A673 (cell line): ENCODE data around the gene ZNFX1. TPM values are rescaled to one million over a fixed set of nuclear protein-coding genes. Genes with fewer than 3 reads are reported as not detected.

Experiments
- total RNA-seq: library from RNA; stranded (reverse); gene quantifications from 2 replicates; pipeline ENCODE4 v1.2.3, GENCODE V29; 2021

The ZNFX1 gene
- total RNA-seq, 1 experiment from 2014 or later = 19.0 TPM

Other genes with a start within 250 kb of the ZNFX1 start
- gene CSE1L, start 231.7 kb downstream of the ZNFX1 start, total RNA-seq = 193 and 197 TPM in 2 replicates
- gene STAU1, start 89.7 kb downstream of the ZNFX1 start, total RNA-seq = 96.2 and 104 TPM in 2 replicates
- 62.4 and 62.9 TPM in 2 replicates for gene DDX27, start 58.6 kb downstream of the ZNFX1 start, total RNA-seq
- gene KCNB1, start 204.6 kb upstream of the ZNFX1 start, total RNA-seq = 0.81 TPM in 1 of 2 replicates, not detected in the other